K562 (cell line): ENCODE measurements around the gene XIRP2. TPM values are rescaled to one million over a fixed set of nuclear protein-coding genes. Genes with fewer than 3 reads are reported as not detected.

ENCODE experiments used
- ATAC-seq: fragments of 200-7000 bp; cut with Tn5 transposase; 3 replicates; pipeline ENCODE4 v1.9.1; 2020; ENCODE audit warnings: moderate library complexity
- BruUV-seq: library from RNA; stranded (reverse); fragments of 400-500 nt; replicated peaks from 2 replicates; lab custom pipeline; 2021; lab: Mats Ljungman, UMichigan
- CTCF ChIA-PET: fragments of 300-600 bp; formaldehyde crosslinking; extraction: SDS; loops from one replicate; lab custom pipeline; 2021; ENCODE audit warnings: low intra/inter-chr PET ratio; lab: Yijun Ruan, JAX
- POLR2A ChIA-PET: fragments of 300-600, 350-650 bp; sonication (Branson Sonifier 250); formaldehyde crosslinking; extraction: SDS; loops from one replicate; lab custom pipeline; 2021; ENCODE audit warnings: antibody characterized with exemption, inconsistent platforms; lab: Yijun Ruan, JAX
- DNase-seq, 4 experiments: peaks; one replicate each; pipeline versions ENCODE4 v3.0.0 to v3.0.0-alpha.2; 2011 to 2018; ENCODE audit warnings: low spot score in 3 of 4, mixed read lengths in 3 of 4; ENCODE audit errors: extremely low read depth in 1 of 4
- FAIRE-seq: peaks from 2 replicates; lab custom pipeline; 2011; peaks lifted over from hg19 to GRCh38; lab: Jason Lieb, UNC
- H2AFZ ChIP-seq: 2 replicates; pipeline ENCODE4 v1.6.0; 2011; ENCODE audit warnings: low read depth, low read length, control low read depth, inconsistent platforms
- H3K27ac ChIP-seq: fragments of 200-600 bp; 3 replicates; pipeline ENCODE4 v1.8.0; 2011; ENCODE audit warnings: low read depth, mild to moderate bottlenecking, control low read depth, inconsistent platforms, low read length, moderate library complexity, mixed read lengths; ENCODE audit errors: extremely low read depth
- H3K27me3 ChIP-seq, 2 experiments: fragments of 300-600 bp in 1 of 2; 2 replicates in 1 of 2; 3 replicates in 1 of 2; pipeline versions ENCODE4 v1.6.0 to v1.8.0; 2011; ENCODE audit warnings: inconsistent platforms in 2 of 2, low read length in 2 of 2, mild to moderate bottlenecking in 1 of 2, mixed read lengths in 1 of 2, moderate library complexity in 1 of 2; ENCODE audit not compliant: control insufficient read depth in 2 of 2, insufficient read depth in 2 of 2
- H3K36me3 ChIP-seq: fragments of 300-600 bp; 3 replicates; pipeline ENCODE4 v1.8.0; 2011; ENCODE audit warnings: mild to moderate bottlenecking, low read length, inconsistent platforms; ENCODE audit not compliant: control insufficient read depth, insufficient read depth
- H3K4me1 ChIP-seq, 2 experiments: fragments of 200-600 bp in 1 of 2; replicated peaks in 1 of 2; 2 replicates in 1 of 2; 3 replicates in 1 of 2; pipeline versions ENCODE4 v1.5.1 to v1.8.0; 2011; ENCODE audit warnings: inconsistent platforms in 2 of 2, low read length in 2 of 2, mild to moderate bottlenecking in 1 of 2, mixed read lengths in 1 of 2, moderate library complexity in 1 of 2; ENCODE audit not compliant: control insufficient read depth in 2 of 2, insufficient read depth in 2 of 2
- H3K4me2 ChIP-seq: 2 replicates; pipeline ENCODE4 v1.6.1; 2011; ENCODE audit warnings: low read length, control low read depth, inconsistent platforms, mixed read lengths; ENCODE audit not compliant: insufficient read depth
- H3K4me3 ChIP-seq: fragments of 200-600 bp; sonication (generic), shearing (Covaris generic); 2 replicates; pipeline ENCODE4 v1.5.1; 2016; ENCODE audit warnings: control low read depth, inconsistent platforms
- H3K79me2 ChIP-seq: fragments of 200-600 bp; 3 replicates; pipeline ENCODE4 v1.8.0; 2011; ENCODE audit warnings: low read length, inconsistent platforms; ENCODE audit not compliant: control insufficient read depth, insufficient read depth
- H3K9ac ChIP-seq, 2 experiments: 2 replicates each; pipeline versions ENCODE4 v1.6.0 to v1.6.1; 2011; ENCODE audit warnings: low read depth in 2 of 2, low read length in 2 of 2, control low read depth in 1 of 2, inconsistent platforms in 1 of 2, mild to moderate bottlenecking in 1 of 2, mixed read lengths in 1 of 2; ENCODE audit not compliant: insufficient read depth in 1 of 2
- H3K9me1 ChIP-seq: one replicate; pipeline ENCODE4 v1.6.0; 2011; ENCODE audit warnings: inconsistent platforms, mild to moderate bottlenecking, low read length, moderate library complexity; ENCODE audit not compliant: control insufficient read depth, insufficient read depth
- H3K9me3 ChIP-seq: replicated peaks from 2 replicates; pipeline ENCODE4 v1.5.1; 2011; ENCODE audit warnings: low read depth, low read length, inconsistent platforms; ENCODE audit not compliant: control insufficient read depth, insufficient read depth
- H4K20me1 ChIP-seq: replicated peaks from 2 replicates; pipeline ENCODE4 v1.6.1; 2011; ENCODE audit warnings: low read length, inconsistent platforms, mixed read lengths; ENCODE audit not compliant: control insufficient read depth, insufficient read depth
- BDP1 ChIP-seq: IDR thresholded peaks from 3 replicates; pipeline ENCODE4 v1.6.1; 2011; ENCODE audit not compliant: insufficient read length, insufficient read depth
- MAFF ChIP-seq: IDR thresholded peaks from 2 replicates; pipeline ENCODE4 v1.6.1; 2012; ENCODE audit warnings: low read length, improper control_type of control experiment
- MAFG ChIP-seq: fragments of 450-650 bp; conservative IDR thresholded peaks from 2 replicates; pipeline ENCODE4 v1.6.1; 2016; ENCODE audit warnings: missing genetic modification characterization, missing compliant biosample characterization
- PKNOX1 ChIP-seq: fragments of 450-650 bp; IDR thresholded peaks from 2 replicates; pipeline ENCODE4 v1.6.1; 2016
- PRMT5 ChIP-seq: sonication (generic); formaldehyde crosslinking; IDR thresholded peaks from 2 replicates; pipeline ENCODE4 v1.5.0; 2020; ENCODE audit warnings: missing genetic modification reagents
- ZFP91 ChIP-seq: sonication (generic); formaldehyde crosslinking; IDR thresholded peaks from 2 replicates; pipeline ENCODE4 v1.8.0; 2022; ENCODE audit warnings: mild to moderate bottlenecking, missing genetic modification reagents
- ZNF311 ChIP-seq: fragments of 250-450 bp; sonication (Bioruptor Pico); IDR thresholded peaks from 2 replicates; pipeline ENCODE4 v1.4.0; 2020; ENCODE audit warnings: mild to moderate bottlenecking, moderate library complexity
- ZNF316 ChIP-seq: fragments of 450-650 bp; IDR thresholded peaks from 2 replicates; pipeline ENCODE4 v1.6.1; 2016
- WGBS: fragments of 100-300 bp; shearing (Covaris generic); methylation state at CpG from one replicate; pipeline ENCODE4 v1.1.6; 2016; ENCODE audit warnings: low coverage, mixed read lengths; ENCODE audit not compliant: insufficient coverage; ENCODE audit errors: missing lambda C conversion rate; 5-methylcytosine and 5-hydroxymethylcytosine counted together
- in situ Hi-C: fragments of 300-500 bp; cut with MboI; formaldehyde crosslinking; loops from 4 replicates; pipeline ENCODE4 v1.15.0; 2018; ENCODE audit warnings: inconsistent platforms, mixed read lengths
- intact Hi-C: fragments of 100-400 bp; cut with micrococcal nuclease; formaldehyde crosslinking; loops from 2 replicates; pipeline ENCODE4 v1.14.2; 2022
- polyA plus RNA-seq, 8 experiments: library from polyadenylated mRNA; depleted of rRNA in 4 of 8; stranded (reverse) in 5 of 8; unstranded in 3 of 8; fragments of >200 nt; fragmentation: Nextera tagmentation in 2 of 8; fragmentation: Illumina TruSeq in 1 of 8; extraction: Ambion mirVana in 2 of 8; extraction: Trizol in 1 of 8; gene quantifications; 2 replicates each; pipeline versions ENCODE4 v1.2.1 to v1.2.3, GENCODE V29; 2011 to 2014; ENCODE audit warnings: inconsistent platforms in 1 of 8, missing spikeins in 1 of 8
- total RNA-seq, 7 experiments: library from RNA; depleted of rRNA in 6 of 7; stranded (reverse); fragments of >200 nt in 6 of 7; fragmentation: Illumina TruSeq in 2 of 7; extraction: Trizol in 2 of 7; gene quantifications; 2 replicates each; pipeline versions ENCODE4 v1.2.1 to v1.2.3, GENCODE V29; 2011 to 2021; ENCODE audit warnings: low replicate concordance in 1 of 7

Gene XIRP2
- total and polyA plus RNA-seq, 9 of the 15 experiments (the other 6 are each of a cell fraction or from before 2014, with no cell fraction given) = 0.04 to 0.10 (median 0.04) TPM; not detected in 2

- no peaks in the 10 kb centered on the region for H3K79me2 ChIP-seq
- no TSS peak for BruUV-seq
- H3K9me3 ChIP-seq = no peaks in the 10 kb centered on the region
- ATAC-seq = no peak
- POLR2A ChIA-PET = no interaction called here
- 0% methylated on average over 5 of the region's 5 CpGs for WGBS
- CTCF ChIA-PET = no interaction called here
- no peak for DNase-seq
- no peaks in the 10 kb centered on the region for H3K9me1 ChIP-seq
- no peak overlapping the region for H3K9ac ChIP-seq
- no peak overlapping the region for H2AFZ ChIP-seq
- no peaks in the 10 kb centered on the region for H3K4me1 ChIP-seq
- no peaks in the 10 kb centered on the region for H3K36me3 ChIP-seq
- H4K20me1 ChIP-seq = no peaks in the 10 kb centered on the region
- H3K27ac ChIP-seq = no peak overlapping the region
- intact Hi-C loops = no loop called here
- no peaks in the 10 kb centered on the region for H3K27me3 ChIP-seq
- no peak overlapping the region for H3K4me3 ChIP-seq
- TF ChIP-seq ZFP91 (CRISPR knock-in tag) (no peak), MAFF (peak; percentile 17; the same call in 1 of the 2 replicates), ZNF311 (CRISPR knock-in tag) (no peak), MAFG (tag) (peak; percentile 45; the same call in 1 of the 2 replicates), ZNF316 (peak; percentile 67), PKNOX1 (no peak), PRMT5 (CRISPR knock-in tag) (no peak), BDP1 (no peak)
- no peak for FAIRE-seq
- no peak overlapping the region for H3K4me2 ChIP-seq
- in situ Hi-C loops = no loop called here
Measured at GRCh38 chr2:166996465-166996864, 108.2 kb downstream of the XIRP2 start.
